Effector memory CD8-positive, alpha-beta T cell (primary cell): ENCODE results near the gene TCERG1L.

ENCODE experiments used
- ATAC-seq: fragments of 150-1000 bp; cut with Tn5 transposase; replicated peaks from 2 replicates; pipeline ENCODE4 v1.10.0; 2021; ENCODE audit warnings: mild to moderate bottlenecking, moderate library complexity
- DNase-seq, 3 experiments: peaks; one replicate each; pipeline ENCODE4 v3.0.0; 2021
- H3K27ac Mint-ChIP-seq, 2 donors: one replicate each; pipeline ENCODE4 v1.8.0; 2022; ENCODE audit warnings: mild to moderate bottlenecking in 2 of 2, mixed read lengths in 2 of 2, moderate library complexity in 2 of 2
- H3K27me3 Mint-ChIP-seq, 2 donors: one replicate each; pipeline ENCODE4 v1.8.0; 2022; ENCODE audit warnings: mixed read lengths in 2 of 2
- H3K36me3 Mint-ChIP-seq: one replicate; pipeline ENCODE4 v1.8.0; 2022; ENCODE audit warnings: mild to moderate bottlenecking, moderate library complexity, mixed read lengths; ENCODE audit not compliant: insufficient read depth
- H3K4me1 Mint-ChIP-seq, 2 donors: one replicate each; pipeline ENCODE4 v1.8.0; 2022; ENCODE audit warnings: low read depth in 2 of 2, mixed read lengths in 2 of 2
- H3K4me3 Mint-ChIP-seq, 2 donors: one replicate each; pipeline ENCODE4 v1.8.0; 2022; ENCODE audit warnings: mild to moderate bottlenecking in 2 of 2, mixed read lengths in 2 of 2, moderate library complexity in 2 of 2
- H3K9me3 Mint-ChIP-seq, 2 donors: one replicate each; pipeline ENCODE4 v1.8.0; 2022; ENCODE audit warnings: mixed read lengths in 2 of 2

Gene TCERG1L

GRCh38 chr10:131128731-131129130, 182.8 kb downstream of the TCERG1L start:
- no peak overlapping the region for H3K4me3 Mint-ChIP-seq
- DNase-seq: no peak
- peaks cover 0 to 2% of the 10 kb centered on the region in 2 donors for H3K9me3 Mint-ChIP-seq
- no peak overlapping the region for H3K27ac Mint-ChIP-seq
- H3K4me1 Mint-ChIP-seq: no peaks in the 10 kb centered on the region
- ATAC-seq: no peak
- H3K27me3 Mint-ChIP-seq: no peaks in the 10 kb centered on the region
- H3K36me3 Mint-ChIP-seq: no peaks in the 10 kb centered on the region

- H3K4me3 Mint-ChIP-seq: no peak overlapping the region
- no peak for ATAC-seq
Measured at GRCh38 chr10:131127610-131128009, 183.9 kb downstream of the TCERG1L start.

GRCh38 chr10:131127138-131127589, 184.4 kb downstream of the TCERG1L start:
- Mint-ChIP-seq H3K27ac (no peak overlapping the region), H3K36me3 (no peaks in the 10 kb centered on the region), H3K4me1 (no peaks in the 10 kb centered on the region), H3K4me3 (no peak overlapping the region), H3K9me3 (peaks cover 0 to 2% of the 10 kb centered on the region in 2 donors), H3K27me3 (no peaks in the 10 kb centered on the region)
- ATAC-seq (no peak), DNase-seq (no peak)

More at GRCh38 chr10:131127610-131128009, 183.9 kb downstream of the TCERG1L start:
- peaks cover 0 to 2% of the 10 kb centered on the region in 2 donors for H3K9me3 Mint-ChIP-seq
- no peak overlapping the region for H3K27ac Mint-ChIP-seq
- H3K27me3 Mint-ChIP-seq: no peaks in the 10 kb centered on the region
- no peak for DNase-seq
- no peaks in the 10 kb centered on the region for H3K4me1 Mint-ChIP-seq
- no peaks in the 10 kb centered on the region for H3K36me3 Mint-ChIP-seq

- DNase-seq: no peak
- Mint-ChIP-seq H3K27me3 (no peaks in the 10 kb centered on the region), H3K4me3 (no peak overlapping the region), H3K27ac (no peak overlapping the region), H3K4me1 (no peaks in the 10 kb centered on the region), H3K36me3 (no peaks in the 10 kb centered on the region), H3K9me3 (peaks cover 0 to 2% of the 10 kb centered on the region in 2 donors)
- ATAC-seq: no peak
Measured at GRCh38 chr10:131126321-131127137, 185.0 kb downstream of the TCERG1L start.

GRCh38 chr10:131125511-131126225, 185.9 kb downstream of the TCERG1L start:
- ATAC-seq: no peak
- DNase-seq: no peak
- peaks cover 0 to 2% of the 10 kb centered on the region in 2 donors for H3K9me3 Mint-ChIP-seq
- H3K4me1 Mint-ChIP-seq: no peaks in the 10 kb centered on the region
- no peaks in the 10 kb centered on the region for H3K36me3 Mint-ChIP-seq
- no peaks in the 10 kb centered on the region for H3K27me3 Mint-ChIP-seq
- no peak overlapping the region for H3K27ac Mint-ChIP-seq
- no peak overlapping the region for H3K4me3 Mint-ChIP-seq

- Mint-ChIP-seq H3K36me3 (no peaks in the 10 kb centered on the region), H3K9me3 (peaks cover 0 to 2% of the 10 kb centered on the region in 2 donors), H3K4me1 (no peaks in the 10 kb centered on the region), H3K27me3 (no peaks in the 10 kb centered on the region), H3K27ac (no peak overlapping the region), H3K4me3 (no peak overlapping the region)
- DNase-seq (no peak), ATAC-seq (no peak)
Measured at GRCh38 chr10:131124945-131125344, 186.6 kb downstream of the TCERG1L start.

GRCh38 chr10:131123496-131123895, 188.0 kb downstream of the TCERG1L start:
- no peak overlapping the region for H3K27ac Mint-ChIP-seq
- DNase-seq (no peak), ATAC-seq (no peak)
- H3K36me3 Mint-ChIP-seq: no peaks in the 10 kb centered on the region
- H3K27me3 Mint-ChIP-seq: no peaks in the 10 kb centered on the region
- H3K9me3 Mint-ChIP-seq: peaks cover 2 to 3% of the 10 kb centered on the region in 2 donors
- H3K4me3 Mint-ChIP-seq: no peak overlapping the region
- H3K4me1 Mint-ChIP-seq: no peaks in the 10 kb centered on the region

GRCh38 chr10:131121511-131122035, 189.9 kb downstream of the TCERG1L start:
- no peak for ATAC-seq
- Mint-ChIP-seq H3K4me1 (no peaks in the 10 kb centered on the region), H3K9me3 (peaks cover 2 to 6% of the 10 kb centered on the region in 2 donors)

GRCh38 chr10:131119626-131120355, 191.7 kb downstream of the TCERG1L start:
- Mint-ChIP-seq H3K36me3 (no peaks in the 10 kb centered on the region), H3K4me3 (no peak overlapping the region), H3K9me3 (peaks cover 2 to 6% of the 10 kb centered on the region in 2 donors), H3K27me3 (no peaks in the 10 kb centered on the region), H3K4me1 (no peaks in the 10 kb centered on the region), H3K27ac (no peak overlapping the region)
- ATAC-seq: no peak
- DNase-seq: no peak

More at GRCh38 chr10:131121511-131122035, 189.9 kb downstream of the TCERG1L start:
- no peak overlapping the region for H3K4me3 Mint-ChIP-seq
- H3K27me3 Mint-ChIP-seq: no peaks in the 10 kb centered on the region
- no peak overlapping the region for H3K27ac Mint-ChIP-seq
- DNase-seq: no peak
- no peaks in the 10 kb centered on the region for H3K36me3 Mint-ChIP-seq

GRCh38 chr10:131117416-131118212, 193.9 kb downstream of the TCERG1L start:
- ATAC-seq: no peak
- Mint-ChIP-seq H3K27ac (no peak overlapping the region), H3K4me3 (no peak overlapping the region), H3K36me3 (no peaks in the 10 kb centered on the region), H3K9me3 (peaks cover 0 to 6% of the 10 kb centered on the region in 2 donors), H3K27me3 (no peaks in the 10 kb centered on the region), H3K4me1 (no peaks in the 10 kb centered on the region)
- DNase-seq: no peak

- Mint-ChIP-seq H3K27ac (no peak overlapping the region), H3K36me3 (no peaks in the 10 kb centered on the region), H3K9me3 (peaks cover 0 to 6% of the 10 kb centered on the region in 2 donors), H3K4me3 (no peak overlapping the region), H3K27me3 (no peaks in the 10 kb centered on the region), H3K4me1 (no peaks in the 10 kb centered on the region)
- no peak for DNase-seq
- ATAC-seq: no peak
Measured at GRCh38 chr10:131116991-131117375, 194.5 kb downstream of the TCERG1L start.

- Mint-ChIP-seq H3K27me3 (no peaks in the 10 kb centered on the region), H3K9me3 (peaks cover 0 to 6% of the 10 kb centered on the region in 2 donors), H3K4me1 (no peaks in the 10 kb centered on the region), H3K36me3 (no peaks in the 10 kb centered on the region), H3K27ac (no peak overlapping the region), H3K4me3 (no peak overlapping the region)
- ATAC-seq (no peak), DNase-seq (no peak)
Measured at GRCh38 chr10:131116216-131116990, 195.1 kb downstream of the TCERG1L start.
